Endometrium (tissue), 2 donors: ENCODE results near the gene NBEA.

ENCODE experiments used
- FAIRE-seq: peaks from 2 replicates; lab custom pipeline; 2012; peaks lifted over from hg19 to GRCh38; lab: Jason Lieb, UNC
- donor health status: control.
- donor health status: control.

The NBEA gene

DNA sequence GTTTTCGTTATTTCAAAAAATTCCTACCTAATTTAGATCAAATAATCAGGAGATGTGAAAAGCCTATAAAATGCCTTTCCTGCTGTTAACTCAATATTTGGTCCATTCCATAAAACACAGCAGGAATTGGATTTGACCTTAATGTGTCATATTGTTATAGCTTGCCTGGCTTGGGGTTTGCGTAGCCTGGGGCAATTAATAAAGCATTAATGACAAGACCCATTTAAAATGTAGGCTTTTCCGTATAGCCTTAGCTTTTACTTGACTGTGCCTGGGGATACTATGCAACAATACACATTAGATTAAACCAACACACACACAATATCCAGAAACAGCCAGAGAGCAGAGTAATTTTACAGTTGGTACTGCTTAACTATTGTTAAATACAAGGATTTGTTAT is 651.6 kb downstream of the NBEA start:
- no peak for FAIRE-seq

DNA sequence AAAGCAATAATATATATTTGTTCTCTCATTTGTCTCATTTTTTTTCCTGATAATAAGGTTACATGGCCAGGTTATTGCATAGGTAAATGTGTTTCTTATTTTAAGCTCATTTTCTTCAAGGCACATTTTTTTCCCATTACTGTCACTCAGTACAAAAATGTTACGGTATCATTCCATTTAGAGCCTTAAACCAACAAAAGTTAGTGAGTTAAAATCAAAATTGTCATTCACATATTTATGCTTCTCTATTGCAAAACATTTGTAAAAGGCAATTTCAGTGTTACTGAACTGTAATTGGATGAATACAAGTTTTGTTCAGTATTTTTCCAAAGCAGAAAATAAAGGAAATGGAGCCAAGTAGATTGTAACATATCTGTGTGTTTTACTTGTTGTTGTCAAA is 652.0 kb downstream of the NBEA start:
- no peak for FAIRE-seq

DNA sequence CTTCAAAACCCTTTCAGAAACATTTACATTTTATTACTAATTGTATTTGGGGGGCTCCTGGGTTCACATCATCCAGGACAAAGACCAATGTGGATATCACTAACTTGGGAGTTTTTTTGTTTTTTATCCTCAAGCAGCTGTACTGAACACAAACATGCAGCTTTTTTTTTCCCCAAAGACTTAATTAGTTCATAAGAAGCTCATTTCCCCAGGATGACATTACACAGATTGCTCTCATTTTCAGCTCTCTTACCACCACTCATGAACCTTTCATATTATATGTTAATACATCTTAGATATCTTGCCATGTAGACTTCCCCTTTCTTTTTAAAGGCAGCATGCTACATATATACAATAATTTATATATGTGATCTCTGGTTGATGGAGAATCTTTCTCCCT is 653.1 kb downstream of the NBEA start:
- FAIRE-seq: no peak

DNA sequence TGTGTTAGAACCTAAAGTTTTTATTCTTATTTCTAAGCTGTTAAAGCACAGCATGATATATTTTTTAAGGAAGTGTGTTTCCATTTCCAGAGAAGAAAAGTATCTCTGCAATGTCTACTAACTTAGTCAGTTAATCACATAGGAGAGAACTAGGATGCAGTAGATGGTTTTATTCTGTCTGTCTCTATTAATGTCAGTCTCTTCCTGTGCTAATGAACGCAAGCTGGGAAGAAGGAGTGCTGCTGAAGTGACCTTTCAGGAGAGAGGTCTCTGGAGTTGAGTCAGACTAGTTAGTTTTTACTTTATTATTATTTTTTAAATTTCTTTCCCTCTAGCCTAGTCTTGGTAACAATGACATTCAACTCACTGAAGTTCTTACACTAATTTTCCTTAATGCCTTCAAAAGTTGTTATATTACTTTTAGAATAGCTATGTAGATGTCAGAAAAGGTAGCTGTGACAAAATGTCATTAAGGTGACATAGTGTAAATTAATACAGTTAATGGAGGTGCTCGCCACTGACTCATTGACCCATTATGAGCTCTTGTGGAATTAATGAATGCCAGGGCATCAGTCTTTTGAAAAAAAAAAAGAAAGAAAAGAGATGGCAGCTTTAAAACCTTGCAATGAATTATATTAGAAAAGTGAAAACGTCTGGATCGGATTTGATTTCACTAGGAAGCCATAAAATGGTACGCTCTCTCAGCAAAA is 654.4 kb downstream of the NBEA start:
- no peak for FAIRE-seq

DNA sequence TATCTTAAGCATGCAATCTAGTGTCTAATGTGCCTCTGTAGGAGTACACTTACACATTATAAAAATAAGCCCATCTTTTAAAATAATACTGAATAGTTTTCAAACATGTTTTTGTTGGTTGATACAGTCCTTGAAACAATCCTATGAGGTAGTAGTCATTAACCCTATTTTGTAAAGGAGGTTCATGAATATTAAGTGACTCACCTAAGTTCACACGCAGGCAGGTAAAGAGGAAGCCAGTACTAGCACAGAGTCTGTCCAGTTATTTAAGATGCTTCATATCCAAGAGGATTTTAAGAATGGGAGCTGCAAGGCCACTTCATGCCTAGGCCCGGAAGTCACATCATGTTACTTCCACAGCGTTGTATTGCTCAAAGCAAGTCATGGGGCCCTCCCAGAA is 655.4 kb downstream of the NBEA start:
- FAIRE-seq: no peak

DNA sequence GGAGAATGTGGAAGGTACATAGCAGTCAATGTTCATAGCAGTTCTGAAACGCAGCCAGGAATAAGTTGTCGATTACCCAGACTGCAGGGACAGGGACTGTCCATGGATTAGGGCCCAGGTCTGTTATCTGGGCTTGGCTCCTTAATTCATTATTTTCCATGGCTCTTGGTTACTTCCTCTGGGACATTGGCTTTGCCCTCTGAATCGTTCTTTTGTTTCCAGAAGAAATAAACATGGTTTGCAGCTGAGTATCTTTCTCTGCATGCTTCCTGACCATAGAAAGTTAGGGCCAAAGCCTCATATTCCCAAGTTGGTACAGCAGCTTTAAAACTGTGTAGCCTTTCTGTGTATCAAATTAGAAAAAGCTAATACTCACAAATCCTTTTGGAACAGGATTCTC is 656.2 kb downstream of the NBEA start:
- no peak for FAIRE-seq

DNA sequence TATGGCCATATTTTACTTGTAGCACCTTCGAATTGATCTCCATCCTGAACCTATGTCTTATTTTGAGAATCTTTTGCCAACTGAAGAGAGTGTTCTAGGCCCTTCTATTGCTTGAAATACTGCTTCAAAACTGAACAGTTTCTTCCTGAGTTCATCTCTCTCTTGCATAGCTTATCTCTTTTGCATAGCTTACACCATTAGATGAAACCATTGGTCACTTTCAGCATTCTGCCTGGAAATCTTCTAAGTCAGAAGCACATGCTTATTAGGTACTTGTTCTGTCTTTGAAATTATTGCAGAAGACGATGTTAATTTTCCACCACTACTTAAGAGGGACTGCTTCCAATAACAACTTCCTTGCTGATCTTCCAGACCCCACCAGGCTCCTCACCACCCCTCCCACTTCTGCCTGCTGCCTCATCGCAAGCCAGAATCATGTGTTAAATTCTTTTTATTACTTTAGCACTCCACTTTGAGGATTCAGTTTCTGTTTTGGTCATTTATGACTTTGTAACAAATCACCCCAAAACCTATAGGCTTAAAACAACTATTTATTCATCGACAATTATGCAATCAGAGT is 656.8 kb downstream of the NBEA start:
- no peak for FAIRE-seq

DNA sequence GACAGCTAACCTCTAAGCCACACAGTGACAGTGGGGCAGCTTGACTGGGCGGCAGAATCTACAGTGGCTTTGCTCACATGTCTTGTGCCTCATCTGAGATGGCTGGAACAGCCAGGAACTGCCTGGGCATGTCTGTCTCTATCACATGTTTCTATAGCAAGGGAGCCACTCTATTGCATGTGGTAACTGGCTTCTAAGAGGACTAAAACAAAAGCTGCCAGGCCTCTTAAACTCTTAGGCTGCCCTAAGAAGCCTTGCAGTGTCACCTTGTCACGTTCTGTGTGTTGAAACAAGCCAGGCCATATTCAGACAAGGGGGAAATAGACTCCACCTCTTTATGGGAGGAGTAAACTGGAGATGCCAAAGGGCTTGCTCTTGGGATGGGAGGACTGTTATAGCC is 657.3 kb downstream of the NBEA start:
- no peak for FAIRE-seq

DNA sequence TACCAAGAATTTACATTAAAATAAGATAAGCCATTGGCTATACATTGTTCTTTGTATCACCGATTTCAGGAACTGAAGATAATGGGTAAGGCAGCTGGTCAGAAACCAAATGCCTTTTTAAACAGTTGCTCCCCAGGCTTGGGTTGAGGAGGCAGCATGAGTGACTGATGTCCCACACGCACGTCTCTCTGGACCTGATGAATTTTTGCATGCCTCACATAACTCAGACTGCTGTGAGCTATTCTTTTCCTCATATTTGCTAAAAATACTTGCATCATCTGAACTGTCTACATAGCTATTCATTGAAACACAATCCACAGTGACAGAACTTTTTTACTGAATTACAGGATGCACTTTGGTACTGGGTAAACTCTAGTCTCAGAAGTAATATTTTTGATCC is 658.1 kb downstream of the NBEA start:
- FAIRE-seq: no peak

DNA sequence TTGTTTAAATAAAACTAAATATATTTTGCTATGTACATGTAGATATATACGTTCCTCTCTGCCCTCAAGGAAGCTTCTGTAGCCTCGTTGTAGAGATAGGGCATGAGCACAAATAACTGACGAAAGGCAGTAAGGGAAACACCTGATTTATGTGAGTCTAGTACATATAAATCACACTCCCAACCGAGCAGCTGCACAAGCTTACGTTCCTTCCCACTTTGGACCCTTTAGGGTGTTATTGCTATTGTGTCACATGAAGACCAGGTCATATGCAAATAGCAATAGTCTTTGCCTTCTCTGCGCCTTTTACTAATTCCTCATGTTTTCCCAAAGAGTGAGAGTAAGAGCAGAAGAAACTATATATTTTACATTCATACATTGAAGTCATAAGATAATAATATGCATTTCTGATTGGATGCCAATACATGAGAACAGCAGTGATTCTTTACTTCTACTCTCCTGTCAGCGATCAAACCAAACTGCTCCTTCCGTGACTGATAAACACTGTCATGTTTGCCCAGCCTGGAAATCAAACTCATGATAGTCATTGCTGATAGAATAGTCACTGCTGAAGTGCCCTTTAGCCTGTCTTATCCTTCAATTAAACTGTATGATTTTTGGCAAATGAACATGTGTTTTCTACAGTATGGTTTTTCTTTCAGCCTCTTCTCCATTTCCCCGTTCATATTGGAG is 661.7 kb downstream of the NBEA start:
- FAIRE-seq: no peak

DNA sequence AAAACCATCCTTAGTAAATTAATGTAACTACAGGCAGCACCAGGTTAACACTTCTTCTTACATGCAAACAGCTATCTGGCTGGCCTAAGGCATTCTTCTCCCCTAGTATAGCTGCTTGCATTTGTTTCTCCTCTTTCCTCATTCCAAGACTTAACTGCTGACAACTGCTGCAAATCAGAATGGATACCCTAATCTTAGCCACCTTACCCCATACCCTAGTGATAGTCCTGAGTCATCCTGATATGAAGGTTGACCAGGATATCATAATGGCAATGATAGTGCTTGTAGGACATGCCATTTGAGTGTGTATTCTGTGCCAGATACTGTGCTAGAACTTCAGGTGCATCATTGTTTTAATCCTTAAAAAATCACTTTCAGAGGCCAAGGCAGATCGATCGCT is 672.6 kb downstream of the NBEA start:
- FAIRE-seq: no peak

DNA sequence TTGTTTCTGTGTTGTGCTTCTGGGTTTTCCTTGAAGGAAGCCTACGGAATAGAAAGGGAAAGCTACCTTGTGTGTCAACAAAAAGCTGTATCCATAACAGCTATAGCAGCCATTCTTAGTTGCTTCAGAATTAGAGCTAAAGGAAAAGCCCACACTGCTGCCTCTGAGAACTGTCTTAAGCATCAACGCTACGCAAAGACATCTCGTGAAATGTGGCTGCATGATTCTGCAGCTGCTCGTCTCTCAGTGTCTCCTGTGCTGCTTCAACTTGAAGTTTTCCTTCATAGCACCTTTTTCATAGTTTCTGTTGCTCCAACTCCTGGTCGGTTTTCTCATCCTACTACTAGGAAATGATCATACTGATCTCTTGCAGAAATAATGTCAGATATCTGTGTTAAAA is 675.4 kb downstream of the NBEA start:
- no peak for FAIRE-seq

DNA sequence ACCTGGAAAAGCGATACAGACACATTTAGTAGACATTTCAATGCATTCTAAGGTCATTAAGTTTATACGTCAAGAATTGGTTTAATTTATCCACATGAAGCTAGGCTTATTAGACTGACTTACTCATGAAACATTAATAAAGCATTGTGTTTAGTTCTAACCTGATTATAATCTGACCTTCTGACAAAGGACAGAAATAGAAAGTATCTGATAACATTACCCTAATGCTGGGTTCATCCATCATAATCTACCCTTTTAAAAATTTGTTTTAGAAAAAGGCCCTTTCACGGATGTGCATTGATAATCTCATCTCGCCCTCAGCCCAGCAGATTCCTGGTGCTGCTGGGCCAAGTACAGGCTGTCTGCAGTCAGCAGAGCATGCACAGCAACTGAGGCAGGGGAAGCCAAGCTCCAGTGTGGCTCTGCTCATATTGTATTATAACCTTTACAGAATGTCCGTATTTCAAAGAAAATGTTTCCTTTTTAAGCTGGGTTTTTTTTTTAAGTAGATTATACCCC is 676.6 kb downstream of the NBEA start:
- FAIRE-seq: no peak

DNA sequence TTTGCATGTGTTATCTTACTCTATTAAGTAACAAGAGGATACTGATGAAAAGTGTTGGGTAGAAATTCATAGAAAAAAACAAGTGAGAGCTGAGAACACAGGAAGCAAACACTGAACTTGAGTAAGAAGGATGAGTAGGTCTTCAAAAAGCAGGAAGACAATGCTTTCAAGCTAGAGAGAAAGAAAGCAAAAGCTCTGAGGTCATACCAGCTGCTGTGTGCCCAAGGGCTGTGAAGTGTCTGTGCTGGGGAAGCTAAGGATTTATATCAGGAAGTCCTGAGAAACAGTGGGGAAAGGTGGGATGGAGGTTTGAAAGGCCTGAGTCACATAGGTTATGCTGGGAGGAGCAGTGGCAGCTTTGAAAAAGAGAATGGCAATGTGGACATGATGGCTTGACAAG is 679.9 kb downstream of the NBEA start:
- FAIRE-seq: no peak

DNA sequence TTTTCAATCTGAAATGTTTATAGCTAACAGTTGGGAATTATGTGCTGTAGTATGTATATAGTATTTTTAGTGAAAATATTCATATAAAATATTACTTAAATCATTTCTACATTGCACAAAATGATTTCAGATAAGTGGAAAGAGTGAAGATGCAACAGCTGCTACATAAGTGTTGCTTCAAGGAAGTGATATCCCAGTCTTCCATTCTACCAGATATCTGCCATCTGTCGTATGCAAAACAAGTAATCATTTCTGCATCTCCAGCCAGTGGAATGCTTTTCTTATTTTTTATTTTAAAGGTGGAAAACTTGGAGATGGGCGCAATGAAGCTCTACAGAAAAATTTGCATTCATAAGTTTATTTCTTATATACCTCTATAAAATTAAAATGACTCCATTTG is 687.0 kb downstream of the NBEA start:
- no peak for FAIRE-seq

DNA sequence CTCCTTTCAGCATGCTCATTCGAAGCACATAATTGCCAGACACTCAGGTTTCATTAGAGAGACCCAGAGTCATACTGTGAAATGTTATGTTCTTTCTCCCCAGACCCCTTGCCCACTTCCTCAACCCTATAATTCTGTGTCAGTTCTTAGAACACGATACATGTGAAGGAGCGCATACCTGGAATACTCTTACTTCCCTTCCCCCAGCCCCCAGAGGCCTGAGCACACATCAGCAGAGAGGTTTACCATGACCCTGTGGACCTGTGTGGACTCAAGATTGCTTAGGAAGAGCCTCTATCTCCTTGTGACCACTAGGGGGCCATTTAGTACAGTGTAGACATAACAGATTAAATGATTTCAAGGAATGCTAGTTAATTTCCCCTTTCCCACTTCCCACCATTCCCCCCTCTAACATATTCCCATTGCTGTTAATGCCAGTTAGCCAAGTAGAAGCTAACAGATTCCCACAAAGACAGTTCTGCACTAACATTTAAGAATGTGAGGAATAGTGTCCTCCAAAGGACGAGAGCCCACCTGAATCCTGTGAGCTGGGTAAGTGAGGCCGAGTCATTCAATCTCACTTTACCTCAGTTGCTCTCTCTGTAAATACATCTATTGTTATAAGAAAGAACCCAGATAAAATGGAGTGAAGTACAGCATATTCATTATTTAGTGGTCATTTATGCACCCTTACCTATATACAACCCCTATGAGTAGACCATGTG is 688.6 kb downstream of the NBEA start:
- no peak for FAIRE-seq

DNA sequence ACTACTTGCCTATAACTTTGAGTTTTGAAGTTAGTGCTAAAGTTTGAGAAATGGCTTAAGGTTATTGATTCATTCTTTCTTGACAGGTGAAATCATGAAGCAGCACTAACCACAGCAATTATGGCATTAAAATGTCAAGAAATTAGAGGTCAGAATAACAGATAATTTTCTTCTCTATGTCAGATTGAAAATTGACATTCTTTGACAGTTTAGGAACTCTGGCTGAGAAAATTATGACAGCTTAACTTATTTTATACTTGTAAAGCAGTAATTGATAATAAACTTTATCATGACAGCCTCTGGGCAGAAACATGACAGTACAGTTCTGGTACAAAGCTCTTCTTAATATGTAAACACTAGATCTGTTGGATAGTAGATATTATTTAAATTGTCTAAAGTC is 689.6 kb downstream of the NBEA start:
- no peak for FAIRE-seq

DNA sequence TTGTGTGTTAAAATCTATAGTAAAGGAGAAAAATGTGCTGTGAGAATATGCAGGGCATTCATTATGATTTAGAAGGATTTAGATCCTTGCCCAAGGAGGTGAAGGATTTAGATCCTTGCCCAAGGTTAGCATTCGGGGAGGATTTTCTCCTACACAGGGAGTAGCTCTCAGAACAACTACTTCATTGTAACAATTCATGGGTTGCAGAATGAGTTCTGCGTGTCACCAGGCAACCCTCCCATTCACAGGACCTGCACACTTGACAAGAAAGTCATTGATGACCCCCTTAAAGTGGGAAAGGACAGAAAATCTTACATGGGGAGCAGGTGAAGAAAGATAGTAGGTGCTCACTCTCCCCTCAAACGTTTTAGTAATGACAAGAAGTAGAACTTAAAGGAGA is 701.6 kb downstream of the NBEA start:
- no peak for FAIRE-seq

DNA sequence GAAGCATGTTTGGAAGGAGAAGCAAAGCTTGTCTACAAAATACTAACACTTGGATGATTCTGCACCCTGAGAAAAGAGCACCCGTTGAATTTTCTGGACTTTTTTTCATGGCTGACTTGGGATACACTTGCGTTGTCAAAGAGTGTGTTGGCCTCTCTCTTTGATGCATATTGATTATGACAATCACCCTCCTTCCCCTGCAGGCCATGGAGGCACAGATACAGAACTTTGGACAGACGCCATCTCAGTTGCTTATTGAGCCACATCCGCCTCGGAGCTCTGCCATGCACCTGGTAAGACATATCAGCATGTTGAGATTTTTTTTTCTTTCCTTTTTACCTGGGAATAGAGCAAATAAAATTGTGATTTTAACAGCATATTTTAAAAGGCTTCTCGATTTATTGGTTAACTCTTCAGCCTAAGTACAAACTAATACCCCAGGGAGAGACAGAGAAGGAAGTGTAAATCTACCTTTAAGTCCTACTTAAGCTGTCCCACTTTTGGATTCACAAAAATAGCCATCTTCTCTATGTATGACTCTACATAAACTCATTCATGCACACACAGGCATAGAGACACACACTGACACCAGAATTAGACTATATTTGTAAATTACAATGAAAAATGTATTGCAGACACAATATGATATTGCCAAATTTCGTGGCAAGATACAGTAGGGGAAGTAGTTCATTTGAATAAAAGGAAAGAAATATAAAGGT is 704.1 kb downstream of the NBEA start:
- no peak for FAIRE-seq

DNA sequence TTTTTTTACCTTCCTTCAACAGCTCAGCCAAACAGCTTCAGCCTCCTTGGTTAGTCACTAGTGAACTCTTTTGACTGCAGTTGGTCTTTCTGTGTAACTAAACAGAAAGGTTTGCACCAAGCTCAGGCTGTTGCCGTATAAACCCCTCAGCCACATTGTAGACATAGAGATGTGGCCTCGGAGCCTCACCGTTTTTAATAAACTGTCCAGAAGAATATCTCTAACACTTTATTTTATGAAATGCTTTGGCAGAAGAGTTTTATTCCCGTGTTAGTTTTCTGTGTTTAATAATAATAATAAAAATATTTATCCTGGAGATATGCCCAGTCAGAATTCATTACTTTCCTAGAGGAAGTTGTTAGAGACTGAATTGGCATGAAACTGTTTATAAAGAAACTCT is 706.1 kb downstream of the NBEA start:
- no peak for FAIRE-seq

DNA sequence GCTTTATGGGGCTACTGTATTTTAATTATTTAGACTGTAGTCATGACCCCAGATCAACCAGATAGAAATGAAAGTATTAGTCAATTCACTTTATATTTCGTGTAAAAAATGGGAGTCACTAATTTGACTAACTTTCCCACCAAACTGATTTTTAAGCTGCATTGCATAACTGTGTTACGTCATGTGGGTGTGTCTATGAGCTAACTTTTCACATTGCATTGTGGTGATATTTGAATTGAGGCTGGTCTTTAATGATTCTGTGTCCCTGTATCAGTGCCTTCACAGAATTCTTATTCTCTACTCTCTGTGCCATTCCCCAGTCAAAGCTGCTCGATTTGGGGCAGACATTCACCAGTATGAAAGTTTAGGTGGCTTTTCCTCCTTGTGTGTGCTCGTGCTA is 707.1 kb downstream of the NBEA start:
- FAIRE-seq: no peak

DNA sequence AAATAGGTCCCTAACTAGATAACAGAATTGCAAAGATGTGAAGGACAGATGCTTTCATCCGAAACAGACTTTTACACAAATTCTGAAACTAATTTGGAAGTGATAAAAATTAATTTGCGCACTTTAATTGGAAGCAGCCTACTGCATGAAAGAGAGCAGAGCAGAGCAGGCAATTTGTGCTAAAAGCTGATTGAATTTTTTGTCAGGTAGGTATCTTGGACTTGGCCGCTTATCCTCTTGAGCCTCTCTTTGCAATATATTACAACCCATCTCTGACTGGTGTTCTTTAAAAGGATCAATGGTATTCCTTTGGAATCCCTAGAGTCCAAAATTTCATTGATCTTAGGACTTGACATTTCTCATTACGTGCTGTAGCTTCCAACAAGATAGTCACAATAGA is 717.7 kb downstream of the NBEA start:
- FAIRE-seq: no peak
